Neural progenitor cell (in vitro differentiated cells): ENCODE results near the gene CYP2S1. TPM values are rescaled to one million over a fixed set of nuclear protein-coding genes. Genes with fewer than 3 reads are reported as not detected.

Experiments
- DNase-seq: peaks from one replicate; pipeline ENCODE4 v3.0.0-alpha.2; 2016; ENCODE audit warnings: low spot score
- H2AFZ ChIP-seq: fragments of 200-600 bp; sonication (generic); replicated peaks from 2 replicates; pipeline ENCODE4 v1.6.1; 2016; ENCODE audit warnings: antibody characterized with exemption
- H3F3A ChIP-seq: fragments of 200-600 bp; sonication (generic); 2 replicates; pipeline ENCODE4 v1.6.1; 2016; ENCODE audit warnings: antibody characterized with exemption, low read depth
- H3K27ac ChIP-seq: fragments of 200-600 bp; sonication (generic); 2 replicates; pipeline ENCODE4 v1.5.1; 2016; ENCODE audit warnings: mild to moderate bottlenecking
- H3K27me3 ChIP-seq: fragments of 200-600 bp; sonication (generic); 2 replicates; pipeline ENCODE4 v1.6.1; 2016; ENCODE audit warnings: mild to moderate bottlenecking, moderate library complexity
- H3K36me3 ChIP-seq: fragments of 200-600 bp; sonication (generic); 2 replicates; pipeline ENCODE4 v1.5.1; 2016
- H3K4me1 ChIP-seq: fragments of 200-600 bp; sonication (generic); 2 replicates; pipeline ENCODE4 v1.6.1; 2016; ENCODE audit warnings: mixed run types
- H3K4me2 ChIP-seq: fragments of 200-600 bp; sonication (generic); 2 replicates; pipeline ENCODE4 v1.6.1; 2016
- H3K4me3 ChIP-seq: fragments of 200-600 bp; sonication (generic); 2 replicates; pipeline ENCODE4 v1.5.1; 2016
- H3K79me2 ChIP-seq: fragments of 200-600 bp; sonication (generic); 2 replicates; pipeline ENCODE4 v1.6.1; 2016; ENCODE audit warnings: low read depth
- H3K9ac ChIP-seq: fragments of 200-600 bp; sonication (generic); 2 replicates; pipeline ENCODE4 v1.6.1; 2016
- H3K9me3 ChIP-seq: fragments of 200-600 bp; sonication (generic); 2 replicates; pipeline ENCODE4 v1.5.1; 2016; ENCODE audit warnings: low read depth
- H4K20me1 ChIP-seq: fragments of 200-600 bp; sonication (generic); 2 replicates; pipeline ENCODE4 v1.6.1; 2016; ENCODE audit warnings: low read depth
- H3K27ac Mint-ChIP-seq: 3 replicates; pipeline ENCODE4 v1.8.0; 2021; ENCODE audit warnings: mixed read lengths
- H3K27me3 Mint-ChIP-seq: 2 replicates; pipeline ENCODE4 v1.8.0; 2022; ENCODE audit warnings: low read depth, mild to moderate bottlenecking, inconsistent platforms, moderate library complexity, mixed read lengths; ENCODE audit not compliant: insufficient read depth
- H3K36me3 Mint-ChIP-seq: 3 replicates; pipeline ENCODE4 v1.8.0; 2021; ENCODE audit warnings: mixed read lengths
- H3K4me1 Mint-ChIP-seq: 3 replicates; pipeline ENCODE4 v1.8.0; 2021; ENCODE audit warnings: mixed read lengths
- H3K4me3 Mint-ChIP-seq: 3 replicates; pipeline ENCODE4 v1.8.0; 2021; ENCODE audit warnings: mild to moderate bottlenecking, moderate library complexity, mixed read lengths
- H3K9me3 Mint-ChIP-seq: 3 replicates; pipeline ENCODE4 v1.8.0; 2020; ENCODE audit warnings: mixed read lengths
- EZH2 ChIP-seq: fragments of 200-600 bp; sonication (generic); IDR thresholded peaks from 2 replicates; pipeline ENCODE4 v1.6.1; 2017; ENCODE audit warnings: antibody characterized with exemption, mild to moderate bottlenecking, moderate library complexity
- EZH2phosphoT487 ChIP-seq: fragments of 200-600 bp; sonication (generic); IDR thresholded peaks from 2 replicates; pipeline ENCODE4 v1.6.1; 2017; ENCODE audit warnings: antibody characterized with exemption
- total RNA-seq: library from RNA; depleted of rRNA; stranded (reverse); fragments of >200 nt; gene quantifications from 2 replicates; pipeline ENCODE4 v1.2.3, GENCODE V29; 2015; ENCODE audit warnings: low replicate concordance
- TF ChIP-seq, protein P1 (sequence below): fragments of 200-600 bp; sonication (generic); IDR thresholded peaks from 2 replicates; pipeline ENCODE4 v1.5.1; 2017; ENCODE audit warnings: antibody characterized with exemption, mild to moderate bottlenecking

CYP2S1 gene
- total RNA-seq, 1 donor from 2014 or later: 2.0 TPM

DNA sequence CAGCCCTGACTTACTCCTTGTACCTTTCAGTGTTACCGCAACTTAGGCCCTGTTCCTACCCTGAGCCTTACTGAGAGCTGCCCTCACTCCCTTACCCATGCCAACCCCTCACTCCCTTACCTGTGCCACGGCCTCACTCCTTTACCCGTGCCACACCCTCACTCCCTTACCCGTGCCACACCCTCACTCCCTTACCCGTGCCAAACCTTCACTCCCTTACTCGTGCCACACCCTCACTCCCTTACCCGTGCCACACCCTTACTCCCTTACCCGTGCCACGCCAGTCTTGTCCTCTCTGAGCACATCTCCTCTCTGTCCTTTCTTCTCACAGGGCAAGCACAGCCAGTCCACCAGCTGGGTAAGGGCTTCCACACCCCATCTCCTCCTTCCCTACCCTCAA lies 46.3 kb downstream of the CYP2S1 start:
- Histone ChIP-seq H2AFZ (no peak overlapping the region), H3K9me3 (no peaks in the 10 kb centered on the region), H3K9ac (no peak overlapping the region), H3K4me2 (no peak overlapping the region), H3K27ac (no peak overlapping the region), H3F3A (no peaks in the 10 kb centered on the region), H3K4me3 (no peak overlapping the region), H3K27me3 (no peaks in the 10 kb centered on the region), H3K4me1 (no peaks in the 10 kb centered on the region), H4K20me1 (no peaks in the 10 kb centered on the region), H3K79me2 (no peaks in the 10 kb centered on the region), H3K36me3 (no peaks in the 10 kb centered on the region)
- no peak overlapping the region for H3K4me3 Mint-ChIP-seq
- H3K27me3 Mint-ChIP-seq: no peaks in the 10 kb centered on the region
- TF ChIP-seq EZH2: no peak
- TF ChIP-seq, protein P1, sequence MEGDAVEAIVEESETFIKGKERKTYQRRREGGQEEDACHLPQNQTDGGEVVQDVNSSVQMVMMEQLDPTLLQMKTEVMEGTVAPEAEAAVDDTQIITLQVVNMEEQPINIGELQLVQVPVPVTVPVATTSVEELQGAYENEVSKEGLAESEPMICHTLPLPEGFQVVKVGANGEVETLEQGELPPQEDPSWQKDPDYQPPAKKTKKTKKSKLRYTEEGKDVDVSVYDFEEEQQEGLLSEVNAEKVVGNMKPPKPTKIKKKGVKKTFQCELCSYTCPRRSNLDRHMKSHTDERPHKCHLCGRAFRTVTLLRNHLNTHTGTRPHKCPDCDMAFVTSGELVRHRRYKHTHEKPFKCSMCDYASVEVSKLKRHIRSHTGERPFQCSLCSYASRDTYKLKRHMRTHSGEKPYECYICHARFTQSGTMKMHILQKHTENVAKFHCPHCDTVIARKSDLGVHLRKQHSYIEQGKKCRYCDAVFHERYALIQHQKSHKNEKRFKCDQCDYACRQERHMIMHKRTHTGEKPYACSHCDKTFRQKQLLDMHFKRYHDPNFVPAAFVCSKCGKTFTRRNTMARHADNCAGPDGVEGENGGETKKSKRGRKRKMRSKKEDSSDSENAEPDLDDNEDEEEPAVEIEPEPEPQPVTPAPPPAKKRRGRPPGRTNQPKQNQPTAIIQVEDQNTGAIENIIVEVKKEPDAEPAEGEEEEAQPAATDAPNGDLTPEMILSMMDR: no peak
- TF ChIP-seq EZH2phosphoT487: no peak
- H3K36me3 Mint-ChIP-seq: no peaks in the 10 kb centered on the region
- no peaks in the 10 kb centered on the region for H3K4me1 Mint-ChIP-seq
- H3K9me3 Mint-ChIP-seq: no peaks in the 10 kb centered on the region
- DNase-seq: no peak
- no peak overlapping the region for H3K27ac Mint-ChIP-seq

DNA sequence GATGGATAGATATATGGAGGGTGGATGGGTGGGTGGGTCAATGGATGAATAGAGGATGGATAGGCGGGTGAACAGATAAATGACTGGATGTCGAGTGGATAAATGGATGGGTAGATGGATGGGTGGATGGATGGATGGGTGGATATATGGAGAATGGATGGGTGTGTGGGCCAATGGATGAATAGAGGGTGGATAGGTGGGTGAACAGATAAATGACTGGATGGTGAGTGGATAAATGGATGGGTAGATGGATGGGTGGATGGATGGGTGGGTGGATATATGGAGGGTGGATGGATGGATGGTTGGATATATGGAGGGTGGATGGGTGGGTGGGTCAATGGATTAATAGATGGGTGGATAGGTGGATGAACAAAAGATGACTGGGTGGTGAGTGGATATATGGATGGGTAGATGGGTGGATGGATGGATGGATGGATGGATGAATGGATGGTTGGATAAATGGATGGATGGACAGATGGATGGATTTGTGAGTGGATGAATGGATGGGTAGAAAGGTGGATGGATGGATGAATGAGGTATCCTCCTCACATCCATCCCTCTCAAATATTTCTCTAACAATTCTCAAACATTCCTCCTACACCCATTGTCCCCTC lies 47.0 kb downstream of the CYP2S1 start:
- TF ChIP-seq, protein P1: no peak
- TF ChIP-seq EZH2 (no peak), EZH2phosphoT487 (no peak)

DNA sequence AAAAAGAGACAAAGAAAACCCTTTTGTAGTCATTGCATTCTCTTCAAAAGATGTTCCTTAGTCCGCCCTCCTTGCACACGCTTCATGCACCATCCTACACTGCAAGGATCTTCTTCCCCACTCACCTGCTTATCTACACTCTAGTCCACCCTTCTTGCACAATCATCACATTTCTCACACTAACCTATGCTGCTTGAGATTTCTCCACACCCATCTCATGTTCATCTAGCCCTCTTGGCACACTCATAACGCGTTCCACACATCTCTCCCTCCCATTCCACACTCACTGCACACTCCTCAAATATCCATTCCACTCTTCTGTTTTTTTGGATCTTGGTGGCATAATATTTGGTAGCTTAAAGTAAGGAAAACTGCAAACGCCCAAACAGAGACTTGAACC lies 48.8 kb downstream of the CYP2S1 start:
- Histone ChIP-seq H3K9ac (no peak overlapping the region), H3K4me3 (no peak overlapping the region), H3K27ac (no peak overlapping the region), H3F3A (no peaks in the 10 kb centered on the region), H3K9me3 (no peaks in the 10 kb centered on the region), H3K27me3 (no peaks in the 10 kb centered on the region), H3K36me3 (no peaks in the 10 kb centered on the region), H3K79me2 (no peaks in the 10 kb centered on the region), H2AFZ (no peak overlapping the region), H4K20me1 (no peaks in the 10 kb centered on the region), H3K4me2 (no peak overlapping the region), H3K4me1 (no peaks in the 10 kb centered on the region)
- H3K4me1 Mint-ChIP-seq: no peaks in the 10 kb centered on the region
- H3K27me3 Mint-ChIP-seq: no peaks in the 10 kb centered on the region
- TF ChIP-seq EZH2 (no peak), EZH2phosphoT487 (no peak)
- TF ChIP-seq, protein P1: no peak
- no peak overlapping the region for H3K27ac Mint-ChIP-seq
- H3K9me3 Mint-ChIP-seq: no peaks in the 10 kb centered on the region
- no peak overlapping the region for H3K4me3 Mint-ChIP-seq
- no peak for DNase-seq
- no peaks in the 10 kb centered on the region for H3K36me3 Mint-ChIP-seq

More for the DNA sequence above, 47.0 kb downstream of the CYP2S1 start:
- Histone ChIP-seq H2AFZ (no peak overlapping the region), H3F3A (no peaks in the 10 kb centered on the region), H3K9me3 (no peaks in the 10 kb centered on the region), H3K4me3 (no peak overlapping the region), H3K36me3 (no peaks in the 10 kb centered on the region), H3K4me2 (no peak overlapping the region), H3K79me2 (no peaks in the 10 kb centered on the region), H3K27me3 (no peaks in the 10 kb centered on the region), H4K20me1 (no peaks in the 10 kb centered on the region), H3K9ac (no peak overlapping the region), H3K27ac (no peak overlapping the region), H3K4me1 (no peaks in the 10 kb centered on the region)
- Mint-ChIP-seq H3K4me1 (no peaks in the 10 kb centered on the region), H3K27ac (no peak overlapping the region), H3K36me3 (no peaks in the 10 kb centered on the region), H3K27me3 (no peaks in the 10 kb centered on the region), H3K4me3 (no peak overlapping the region), H3K9me3 (no peaks in the 10 kb centered on the region)
- no peak for DNase-seq
